Endothelial cell of umbilical vein (primary cell): ENCODE results near the gene PVR. TPM values are rescaled to one million over a fixed set of nuclear protein-coding genes. Genes with fewer than 3 reads are reported as not detected.

Source experiments
- BruUV-seq: library from RNA; stranded (reverse); fragments of 400-500 nt; replicated peaks from 2 replicates; lab custom pipeline; 2021; lab: Mats Ljungman, UMichigan
- CTCF ChIA-PET: fragments of 300-600, 350-600 bp; sonication (Branson Sonifier 250); formaldehyde crosslinking; loops from one replicate; lab custom pipeline; 2021; ENCODE audit warnings: antibody characterized with exemption, inconsistent platforms; lab: Charles Lee
- POLR2A ChIA-PET: fragments of 300-600, 350-600 bp; sonication (Branson Sonifier 250); formaldehyde crosslinking; loops from one replicate; lab custom pipeline; 2021; ENCODE audit warnings: antibody characterized with exemption, inconsistent platforms; lab: Charles Lee
- DNase-seq: peaks from one replicate; pipeline ENCODE4 v3.0.0-alpha.2; 2011; ENCODE audit warnings: low read depth, low spot score
- FAIRE-seq: peaks from 2 replicates; lab custom pipeline; 2011; peaks lifted over from hg19 to GRCh38; lab: Jason Lieb, UNC
- H2AFZ ChIP-seq: 2 replicates; pipeline ENCODE4 v1.6.0; 2012; ENCODE audit warnings: low read depth, low read length, control low read depth, inconsistent platforms
- H3K27ac ChIP-seq: 2 replicates; pipeline ENCODE4 v1.5.1; 2011; ENCODE audit warnings: low read depth, mild to moderate bottlenecking, control low read depth, low read length, moderate library complexity; ENCODE audit not compliant: insufficient read depth
- H3K27me3 ChIP-seq, 2 experiments: 2 replicates each; pipeline versions ENCODE4 v1.6.0 to v1.6.1; 2011; ENCODE audit warnings: low read length in 2 of 2, mixed read lengths in 1 of 2; ENCODE audit not compliant: control insufficient read depth in 2 of 2, insufficient read depth in 2 of 2
- H3K36me3 ChIP-seq, 2 experiments: 2 replicates in 1 of 2; 3 replicates in 1 of 2; pipeline ENCODE4 v1.5.1; 2011; ENCODE audit warnings: low read length in 2 of 2, mild to moderate bottlenecking in 1 of 2, moderate library complexity in 1 of 2; ENCODE audit not compliant: control insufficient read depth in 2 of 2, insufficient read depth in 2 of 2; ENCODE audit errors: extremely low read depth in 1 of 2
- H3K4me1 ChIP-seq: 3 replicates; pipeline ENCODE4 v1.5.1; 2011; ENCODE audit warnings: mild to moderate bottlenecking, low read length; ENCODE audit not compliant: control insufficient read depth, insufficient read depth; ENCODE audit errors: extremely low read depth
- H3K4me2 ChIP-seq: 2 replicates; pipeline ENCODE4 v1.6.1; 2011; ENCODE audit warnings: low read length, control low read depth, mixed read lengths; ENCODE audit not compliant: insufficient read depth
- H3K4me3 ChIP-seq, 3 experiments: fragments of 200-600 bp in 1 of 3; sonication (generic), shearing (Covaris generic) in 1 of 3; replicated peaks in 1 of 3; 2 replicates each; pipeline ENCODE4 v1.5.1; 2011 to 2016; ENCODE audit warnings: control low read depth in 3 of 3, low read length in 3 of 3, mild to moderate bottlenecking in 2 of 3, inconsistent platforms in 1 of 3, low read depth in 1 of 3, moderate library complexity in 1 of 3; ENCODE audit not compliant: insufficient read depth in 1 of 3
- H3K79me2 ChIP-seq: 2 replicates; pipeline ENCODE4 v1.6.0; 2012; ENCODE audit warnings: low read length, inconsistent platforms; ENCODE audit not compliant: control insufficient read depth, insufficient read depth
- H3K9ac ChIP-seq: replicated peaks from 2 replicates; pipeline ENCODE3; 2011; ENCODE audit warnings: low read length, control low read depth; ENCODE audit not compliant: insufficient read depth; ENCODE audit errors: extremely low read depth
- H3K9me1 ChIP-seq: replicated peaks from 3 replicates; pipeline ENCODE4 v1.6.0; 2011; ENCODE audit warnings: mild to moderate bottlenecking, low read length; ENCODE audit not compliant: control insufficient read depth, insufficient read depth; ENCODE audit errors: extremely low read depth
- H3K9me3 ChIP-seq: replicated peaks from 2 replicates; pipeline ENCODE4 v1.5.1; 2012; ENCODE audit warnings: low read length, inconsistent platforms; ENCODE audit not compliant: control insufficient read depth, insufficient read depth
- H4K20me1 ChIP-seq: replicated peaks from 2 replicates; pipeline ENCODE3; 2011; ENCODE audit warnings: mild to moderate bottlenecking, low read length; ENCODE audit not compliant: control insufficient read depth, insufficient read depth; ENCODE audit errors: extremely low read depth
- EZH2 ChIP-seq: IDR thresholded peaks from 2 replicates; pipeline ENCODE4 v1.6.1; 2012; ENCODE audit warnings: borderline replicate concordance, low read depth, mild to moderate bottlenecking, moderate library complexity, low read length, inconsistent platforms; ENCODE audit not compliant: severe bottlenecking
- FOS ChIP-seq: IDR thresholded peaks from 2 replicates; pipeline ENCODE4 v1.6.1; 2011; ENCODE audit warnings: mild to moderate bottlenecking, low read length, moderate library complexity, borderline replicate concordance; ENCODE audit not compliant: insufficient read depth
- GATA2 ChIP-seq: IDR thresholded peaks from 2 replicates; pipeline ENCODE4 v1.7.0; 2011; ENCODE audit warnings: low read depth, mild to moderate bottlenecking, moderate library complexity, mixed read lengths, low read length; ENCODE audit not compliant: insufficient read length, insufficient read depth
- JUN ChIP-seq: IDR thresholded peaks from 2 replicates; pipeline ENCODE4 v1.6.1; 2011; ENCODE audit warnings: borderline replicate concordance, low read depth; ENCODE audit not compliant: insufficient read length, insufficient read depth
- MYC ChIP-seq: IDR thresholded peaks from one replicate; pipeline ENCODE4 v1.6.1; 2011; ENCODE audit warnings: mild to moderate bottlenecking, low read depth, low read length
- POLR2A ChIP-seq: IDR thresholded peaks from 2 replicates; pipeline ENCODE4 v1.6.1; 2012; ENCODE audit warnings: low read depth, mild to moderate bottlenecking, control low read depth, low read length
- POLR2AphosphoS5 ChIP-seq: IDR thresholded peaks from 2 replicates; pipeline ENCODE4 v1.6.1; 2012; ENCODE audit warnings: low read depth, mild to moderate bottlenecking, control low read depth, low read length, moderate library complexity; ENCODE audit not compliant: insufficient read depth
- dilution Hi-C: fragments of 300-500 bp; cut with MboI; formaldehyde crosslinking; loops from one replicate; pipeline ENCODE4 v1.15.0; 2019; ENCODE audit warnings: low sequenced_read_pairs; ENCODE audit not compliant: extremely low pct_ligation_motif_present
- intact Hi-C: fragments of 100-400 bp; cut with micrococcal nuclease; formaldehyde crosslinking; loops from one replicate; pipeline ENCODE4 v1.10.0; 2022
- polyA plus RNA-seq, 4 experiments: library from polyadenylated mRNA; depleted of rRNA in 3 of 4; stranded (reverse) in 3 of 4; unstranded in 1 of 4; fragments of >200 nt; gene quantifications; 2 replicates each; pipeline versions ENCODE4 v1.2.1 to v1.2.3, GENCODE V29; 2011 to 2012; ENCODE audit warnings: missing spikeins in 1 of 4
- total RNA-seq: library from RNA; stranded (reverse); gene quantifications from 2 replicates; pipeline ENCODE4 v1.2.3, GENCODE V29; 2021
- TF ChIP-seq, protein P1 (sequence below), 2 donors: IDR thresholded peaks; 1 replicate in 1 of 2; 2 replicates in 1 of 2; pipeline ENCODE4 v1.5.1; 2011; ENCODE audit warnings: low read length in 2 of 2, mild to moderate bottlenecking in 2 of 2, moderate library complexity in 2 of 2, control low read depth in 1 of 2, inconsistent platforms in 1 of 2, low read depth in 1 of 2; ENCODE audit not compliant: insufficient read depth in 1 of 2; ENCODE audit errors: extremely low read depth in 1 of 2
- TF ChIP-seq, protein P2 (sequence below): IDR thresholded peaks from 2 replicates; pipeline ENCODE4 v1.6.1; 2011; ENCODE audit not compliant: insufficient read depth, insufficient read length

The PVR gene
- total and polyA plus RNA-seq, 2 donors (not counting 3 experiments of a cell fraction or from before 2014, with no cell fraction given): 133 to 226 TPM

DNA sequence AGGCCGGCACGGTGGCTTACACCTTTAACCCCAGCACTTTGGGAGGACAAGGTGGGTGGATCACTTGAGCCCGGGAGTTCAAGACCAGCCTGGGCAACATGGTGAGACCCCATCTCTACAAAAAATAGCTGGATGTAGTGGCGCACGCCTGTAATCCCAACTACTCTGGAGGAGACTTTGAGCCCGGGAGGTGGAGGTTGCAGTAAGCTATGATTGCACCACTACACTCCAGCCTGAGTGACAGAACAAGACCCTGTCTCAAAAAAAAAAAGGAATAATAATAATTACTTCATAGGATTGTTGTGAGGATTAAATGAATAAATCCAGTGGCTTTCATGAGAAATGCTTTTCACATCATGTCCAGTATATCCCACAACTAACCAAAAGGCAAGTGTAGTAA is 22.3 kb upstream of the PVR start:
- no peaks in the 10 kb centered on the region for H3K36me3 ChIP-seq
- H2AFZ ChIP-seq: no peak overlapping the region
- dilution Hi-C loops: no loop called here
- no peak overlapping the region for H3K27ac ChIP-seq
- ChIA-PET POLR2A (no interaction called here), CTCF (interaction anchor here (2.8 kb wide), 1 partner anchor 51 kb away, joined by 12 read pairs; no protein-coding TSS in a partner anchor)
- no peaks in the 10 kb centered on the region for H3K9me3 ChIP-seq
- BruUV-seq: no TSS peak
- H3K79me2 ChIP-seq: no peaks in the 10 kb centered on the region
- intact Hi-C loops: no loop called here
- H3K4me3 ChIP-seq: no peak overlapping the region
- no peak overlapping the region for H3K9ac ChIP-seq
- H3K4me2 ChIP-seq: no peak overlapping the region
- no peaks in the 10 kb centered on the region for H3K9me1 ChIP-seq
- peaks cover 25% of the 10 kb centered on the region for H3K4me1 ChIP-seq
- TF ChIP-seq FOS: no peak
- TF ChIP-seq JUN: no peak
- TF ChIP-seq MYC: no peak
- no peak for TF ChIP-seq EZH2
- TF ChIP-seq, protein P1, sequence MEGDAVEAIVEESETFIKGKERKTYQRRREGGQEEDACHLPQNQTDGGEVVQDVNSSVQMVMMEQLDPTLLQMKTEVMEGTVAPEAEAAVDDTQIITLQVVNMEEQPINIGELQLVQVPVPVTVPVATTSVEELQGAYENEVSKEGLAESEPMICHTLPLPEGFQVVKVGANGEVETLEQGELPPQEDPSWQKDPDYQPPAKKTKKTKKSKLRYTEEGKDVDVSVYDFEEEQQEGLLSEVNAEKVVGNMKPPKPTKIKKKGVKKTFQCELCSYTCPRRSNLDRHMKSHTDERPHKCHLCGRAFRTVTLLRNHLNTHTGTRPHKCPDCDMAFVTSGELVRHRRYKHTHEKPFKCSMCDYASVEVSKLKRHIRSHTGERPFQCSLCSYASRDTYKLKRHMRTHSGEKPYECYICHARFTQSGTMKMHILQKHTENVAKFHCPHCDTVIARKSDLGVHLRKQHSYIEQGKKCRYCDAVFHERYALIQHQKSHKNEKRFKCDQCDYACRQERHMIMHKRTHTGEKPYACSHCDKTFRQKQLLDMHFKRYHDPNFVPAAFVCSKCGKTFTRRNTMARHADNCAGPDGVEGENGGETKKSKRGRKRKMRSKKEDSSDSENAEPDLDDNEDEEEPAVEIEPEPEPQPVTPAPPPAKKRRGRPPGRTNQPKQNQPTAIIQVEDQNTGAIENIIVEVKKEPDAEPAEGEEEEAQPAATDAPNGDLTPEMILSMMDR (IDR thresholded peaks at IDR 0.05; ENCODE audit: extremely low read depth in 1 of 2, insufficient read depth in 1 of 2, low read depth in 1 of 2, low read length in 2 of 2): no peak
- TF ChIP-seq GATA2: no peak
- TF ChIP-seq, protein P2, sequence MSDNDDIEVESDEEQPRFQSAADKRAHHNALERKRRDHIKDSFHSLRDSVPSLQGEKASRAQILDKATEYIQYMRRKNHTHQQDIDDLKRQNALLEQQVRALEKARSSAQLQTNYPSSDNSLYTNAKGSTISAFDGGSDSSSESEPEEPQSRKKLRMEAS: no peak
- TF ChIP-seq POLR2AphosphoS5: no peak
- TF ChIP-seq POLR2A: no peak
- no peak for DNase-seq
- H4K20me1 ChIP-seq: no peaks in the 10 kb centered on the region
- no peaks in the 10 kb centered on the region for H3K27me3 ChIP-seq
- no peak for FAIRE-seq
